ENCODE measurements around the gene FES.

DNA sequence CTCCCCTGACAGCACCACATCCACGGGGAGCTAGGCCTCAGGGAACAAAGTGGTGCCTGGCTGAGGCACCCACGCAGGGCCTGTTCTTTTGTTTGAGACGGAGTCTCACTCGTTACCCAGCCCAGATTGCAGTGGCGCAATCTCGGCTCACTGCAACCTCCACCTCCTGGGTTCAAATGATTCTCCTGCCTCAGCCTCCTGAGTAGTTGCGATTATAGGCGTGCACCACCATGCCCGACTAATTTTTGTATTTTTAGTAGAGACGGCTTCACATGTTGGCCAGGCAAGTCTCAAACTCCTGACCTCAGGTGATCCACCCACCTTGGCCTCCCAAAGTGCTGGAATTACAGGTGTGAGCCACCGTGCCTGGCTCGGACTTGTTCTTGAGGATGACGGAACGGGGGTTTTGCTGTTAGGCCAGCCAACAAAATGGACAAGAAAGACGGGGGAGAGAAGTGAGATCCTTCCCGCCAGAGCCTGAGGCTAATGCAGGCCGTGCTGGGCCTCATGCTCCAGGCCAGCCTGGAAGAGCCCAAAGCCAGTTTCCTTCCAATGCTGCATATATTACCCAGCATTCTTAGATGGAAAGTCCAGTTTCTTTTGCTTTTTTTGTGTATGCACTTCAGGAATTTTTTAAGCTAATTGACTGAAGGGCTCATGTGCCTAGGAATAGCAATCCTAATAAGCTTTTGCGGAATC, 44.0 kb upstream of the FES start:
- TF ChIP-seq BHLHE40 (IDR thresholded peaks at IDR 0.05; ENCODE audit: low read depth, low read length) (no peak), CTCF (IDR thresholded peaks at IDR 0.05) (no peak), SREBF2 (IDR thresholded peaks at IDR 0.05) (no peak), NFE2L2 (conservative IDR thresholded peaks at IDR 0.05; ENCODE audit: low read length) (no peak), RAD21 (conservative IDR thresholded peaks at IDR 0.05 in 1 of 2, IDR thresholded peaks at IDR 0.05 in 1 of 2) (no peak), POLR2A (IDR thresholded peaks at IDR 0.05; ENCODE audit: low read length) (no peak), CEBPB (IDR thresholded peaks at IDR 0.05) (no peak), EP300 (IDR thresholded peaks at IDR 0.05) (no peak), CBX2 (IDR thresholded peaks at IDR 0.05; ENCODE audit: borderline replicate concordance, low read depth) (no peak), RFX5 (IDR thresholded peaks at IDR 0.05) (no peak)
- TF ChIP-seq, protein P1, sequence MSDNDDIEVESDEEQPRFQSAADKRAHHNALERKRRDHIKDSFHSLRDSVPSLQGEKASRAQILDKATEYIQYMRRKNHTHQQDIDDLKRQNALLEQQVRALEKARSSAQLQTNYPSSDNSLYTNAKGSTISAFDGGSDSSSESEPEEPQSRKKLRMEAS (IDR thresholded peaks at IDR 0.05), result no peak
